Measurements from ENCODE around the gene LRIT1. TPM values are rescaled to one million over a fixed set of nuclear protein-coding genes. Genes with fewer than 3 reads are reported as not detected.

The LRIT1 gene
- total RNA-seq, 1 donor from 2014 or later, result not detected

DNA sequence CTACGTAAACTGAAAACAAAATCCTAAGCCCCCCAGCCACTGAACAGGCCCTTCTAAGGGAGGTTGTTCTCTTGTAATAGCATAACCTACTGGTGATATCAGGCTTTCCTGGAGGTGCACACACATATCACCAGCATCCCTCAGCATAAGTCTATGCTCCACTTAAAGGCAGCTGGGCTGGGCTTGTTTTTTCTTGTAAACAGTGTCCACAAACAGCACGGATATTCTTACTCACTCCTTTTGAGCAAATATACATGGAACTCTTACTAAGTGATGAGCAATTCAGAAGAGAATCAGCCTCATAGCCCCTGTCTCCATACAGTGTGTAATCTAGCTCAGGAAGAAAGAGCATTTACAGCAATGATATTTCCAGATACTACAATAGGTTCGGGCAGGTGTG, 2.4 kb downstream of the LRIT1 start:
- Mint-ChIP-seq H3K36me3 (ENCODE audit: low read depth) (no peaks in the 10 kb centered on the region), H3K4me1 (ENCODE audit: low read depth) (no peaks in the 10 kb centered on the region), H3K27ac (no peak overlapping the region), H3K27me3 (ENCODE audit: low read depth) (peaks cover 6% of the 10 kb centered on the region), H3K9me3 (no peaks in the 10 kb centered on the region), H3K4me3 (ENCODE audit: low read depth) (no peak overlapping the region)
- intact Hi-C loops (cut with micrococcal nuclease), result no loop called here
- DNase-seq (ENCODE audit: low spot score), result no peak

DNA sequence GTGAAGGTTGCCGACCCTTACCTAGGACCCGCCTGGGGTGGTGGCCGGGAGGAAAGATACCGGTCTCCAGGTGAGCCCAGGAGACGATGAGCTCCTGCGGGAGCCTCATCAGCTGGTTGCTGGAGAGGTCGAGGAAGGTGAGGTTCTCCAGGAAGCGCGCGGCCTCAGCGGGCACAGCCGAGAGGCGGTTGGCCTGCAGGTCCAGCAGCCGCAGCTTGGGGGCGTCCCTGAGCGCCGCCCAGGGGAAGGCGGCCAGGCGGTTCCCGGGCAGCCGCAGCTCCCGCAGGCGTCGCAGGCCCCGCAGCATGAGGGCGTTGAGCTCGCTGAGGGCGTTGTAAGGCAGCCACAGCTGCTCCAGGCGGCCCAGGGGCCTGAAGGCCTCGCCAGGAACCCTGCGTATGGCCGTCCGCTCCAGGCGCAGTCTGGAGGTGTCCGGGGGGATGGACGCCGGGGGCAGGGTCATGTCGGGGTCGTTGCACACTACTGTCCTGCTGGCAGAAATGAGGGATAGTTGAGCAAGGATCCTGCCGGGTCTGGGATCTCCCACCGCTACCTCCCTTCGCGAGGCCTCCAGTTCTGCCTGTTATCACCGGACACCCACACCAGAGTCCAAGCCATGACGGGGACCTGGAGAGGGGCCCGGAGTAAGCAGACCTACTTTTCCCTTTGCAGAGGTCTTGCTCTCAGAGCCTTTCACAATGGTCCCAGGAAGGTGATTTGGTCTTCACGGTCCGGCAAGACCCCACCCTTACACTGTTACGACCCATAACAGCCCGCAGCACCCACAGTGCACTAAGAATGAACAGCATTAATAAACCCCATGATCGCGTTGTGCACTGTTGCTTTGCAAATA, 3.9 kb downstream of the LRIT1 start:
- H3K36me3 Mint-ChIP-seq (ENCODE audit: low read depth), result no peaks in the 10 kb centered on the region
- DNase-seq (ENCODE audit: low spot score), result no peak

DNA sequence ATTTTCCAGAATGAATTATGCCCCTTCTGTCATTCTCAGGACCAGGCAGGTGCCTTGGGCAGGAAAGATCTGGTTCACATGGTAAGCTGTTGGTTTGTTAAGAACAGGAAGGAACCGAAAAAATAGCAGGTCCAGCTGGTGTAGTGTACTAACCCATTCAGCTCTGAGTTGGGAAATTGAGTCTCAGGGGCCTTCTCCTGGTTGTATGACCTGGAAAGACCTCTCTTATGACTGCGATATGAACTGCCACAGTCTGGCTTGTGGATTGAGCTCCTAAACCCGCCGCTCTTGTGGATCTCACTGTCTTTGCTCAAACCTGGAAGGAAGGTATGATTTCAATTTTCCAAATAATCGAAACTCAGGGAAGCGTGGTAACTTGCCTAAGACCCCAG, 4.5 kb downstream of the LRIT1 start:
- DNase-seq (ENCODE audit: low spot score), result no peak
- Mint-ChIP-seq H3K4me3 (ENCODE audit: low read depth) (no peak overlapping the region), H3K27ac (no peak overlapping the region), H3K4me1 (ENCODE audit: low read depth) (no peaks in the 10 kb centered on the region), H3K27me3 (ENCODE audit: low read depth) (peaks cover 6% of the 10 kb centered on the region), H3K36me3 (ENCODE audit: low read depth) (no peaks in the 10 kb centered on the region), H3K9me3 (no peaks in the 10 kb centered on the region)
- intact Hi-C loops (cut with micrococcal nuclease), result no loop called here

More for the DNA sequence above, 3.9 kb downstream of the LRIT1 start:
- Mint-ChIP-seq H3K9me3 (no peaks in the 10 kb centered on the region), H3K4me1 (ENCODE audit: low read depth) (no peaks in the 10 kb centered on the region), H3K27ac (no peak overlapping the region), H3K4me3 (ENCODE audit: low read depth) (no peak overlapping the region), H3K27me3 (ENCODE audit: low read depth) (peaks cover 6% of the 10 kb centered on the region)
- intact Hi-C loops (cut with micrococcal nuclease), result no loop called here

DNA sequence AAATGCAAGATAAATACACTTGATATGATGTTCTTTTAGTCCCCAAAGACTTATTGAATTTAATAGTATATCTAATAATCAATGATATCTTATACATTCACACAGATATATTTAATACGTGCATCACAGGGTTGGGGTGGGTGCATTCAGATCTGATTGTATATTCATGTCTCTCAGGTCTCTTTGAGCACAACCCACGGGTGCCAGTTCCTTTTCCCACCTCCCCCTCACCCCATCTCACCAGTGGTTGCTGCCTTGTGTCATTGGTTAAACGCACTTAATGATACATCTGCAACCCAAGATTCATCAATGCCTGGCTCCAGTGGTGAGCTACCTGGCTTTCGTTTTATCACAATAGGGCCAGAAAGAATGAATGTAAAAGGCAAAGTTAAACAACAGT, 6.2 kb downstream of the LRIT1 start:
- DNase-seq (ENCODE audit: low spot score), result no peak
- no peaks in the 10 kb centered on the region for H3K9me3 Mint-ChIP-seq
- no peak overlapping the region for H3K27ac Mint-ChIP-seq
- H3K36me3 Mint-ChIP-seq (ENCODE audit: low read depth), result no peaks in the 10 kb centered on the region
- no peak overlapping the region for H3K4me3 Mint-ChIP-seq (ENCODE audit: low read depth)
- H3K4me1 Mint-ChIP-seq (ENCODE audit: low read depth), result no peaks in the 10 kb centered on the region
- peaks cover 6% of the 10 kb centered on the region for H3K27me3 Mint-ChIP-seq (ENCODE audit: low read depth)
- intact Hi-C loops (cut with micrococcal nuclease), result no loop called here

DNA sequence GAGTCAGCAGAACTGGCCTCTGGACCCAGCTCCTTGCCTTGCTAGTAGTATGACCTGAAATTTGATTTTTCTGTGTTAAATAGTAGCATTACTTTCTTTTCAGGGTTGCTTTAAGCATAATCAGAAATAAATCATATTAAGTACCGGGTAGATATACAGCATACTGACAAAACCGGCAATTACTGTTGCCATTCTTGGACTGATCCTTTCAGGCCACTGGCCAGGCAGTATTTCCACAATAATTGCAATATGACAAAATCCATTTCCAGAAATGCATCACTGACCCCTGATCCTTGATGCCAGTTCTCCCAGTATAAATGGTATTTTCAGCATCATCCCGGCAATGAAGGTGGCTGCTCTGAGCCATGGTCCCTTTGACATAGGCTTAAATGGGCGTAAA, 6.9 kb downstream of the LRIT1 start:
- Mint-ChIP-seq H3K4me1 (ENCODE audit: low read depth) (no peaks in the 10 kb centered on the region), H3K36me3 (ENCODE audit: low read depth) (no peaks in the 10 kb centered on the region), H3K27me3 (ENCODE audit: low read depth) (peaks cover 6% of the 10 kb centered on the region), H3K4me3 (ENCODE audit: low read depth) (no peak overlapping the region), H3K27ac (no peak overlapping the region), H3K9me3 (no peaks in the 10 kb centered on the region)
- intact Hi-C loops (cut with micrococcal nuclease), result no loop called here
- DNase-seq (ENCODE audit: low spot score), result no peak

DNA sequence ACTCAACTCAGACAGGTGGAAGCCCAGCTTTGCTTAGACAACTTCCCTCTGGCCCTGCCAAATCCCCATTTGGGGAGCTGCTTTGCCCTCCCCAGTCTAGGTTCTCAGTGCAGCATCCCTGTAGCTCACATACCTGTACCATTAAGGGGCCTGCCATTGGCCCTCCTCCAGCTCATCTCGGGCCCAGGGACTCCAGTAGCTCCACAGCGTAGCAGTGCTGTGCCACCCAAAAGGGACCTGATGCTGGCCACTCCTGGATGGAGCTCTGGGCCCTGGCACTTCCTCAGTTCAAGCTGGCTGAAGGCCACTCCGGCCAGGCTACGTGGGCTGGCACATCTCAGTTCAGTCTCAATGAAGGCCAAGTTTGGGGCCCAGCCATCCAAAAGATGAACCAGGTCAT, 7.4 kb downstream of the LRIT1 start:
- intact Hi-C loops (cut with micrococcal nuclease), result no loop called here
- Mint-ChIP-seq H3K36me3 (ENCODE audit: low read depth) (no peaks in the 10 kb centered on the region), H3K27me3 (ENCODE audit: low read depth) (peaks cover 4% of the 10 kb centered on the region), H3K27ac (no peak overlapping the region), H3K9me3 (no peaks in the 10 kb centered on the region), H3K4me3 (ENCODE audit: low read depth) (no peak overlapping the region), H3K4me1 (ENCODE audit: low read depth) (no peaks in the 10 kb centered on the region)
- DNase-seq (ENCODE audit: low spot score), result no peak

DNA sequence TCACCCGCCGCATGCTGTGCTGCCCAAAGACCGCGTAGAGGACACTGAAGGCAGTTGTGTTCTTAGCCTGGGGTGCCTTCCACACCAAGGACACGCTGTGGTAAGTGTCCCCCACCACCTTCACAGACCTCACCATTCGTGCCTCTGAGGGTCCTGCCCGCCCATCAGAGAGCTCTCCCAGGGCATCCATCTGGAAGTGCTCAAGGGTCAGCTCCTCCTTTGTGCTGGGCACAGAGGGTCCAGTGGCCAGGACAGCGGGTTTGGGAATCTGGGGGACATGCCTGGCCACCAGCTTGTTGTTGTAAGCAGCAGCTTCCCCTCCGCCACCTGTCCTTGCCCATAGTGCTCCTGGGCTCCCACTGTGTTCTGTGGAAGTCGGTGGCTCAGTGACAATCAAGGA, 9.0 kb downstream of the LRIT1 start:
- no peak for DNase-seq (ENCODE audit: low spot score)
- H3K27ac Mint-ChIP-seq, result no peak overlapping the region
- no peak overlapping the region for H3K4me3 Mint-ChIP-seq (ENCODE audit: low read depth)
- H3K27me3 Mint-ChIP-seq (ENCODE audit: low read depth), result no peaks in the 10 kb centered on the region
- H3K4me1 Mint-ChIP-seq (ENCODE audit: low read depth), result no peaks in the 10 kb centered on the region
- no peaks in the 10 kb centered on the region for H3K36me3 Mint-ChIP-seq (ENCODE audit: low read depth)
- no peaks in the 10 kb centered on the region for H3K9me3 Mint-ChIP-seq
- intact Hi-C loops (cut with micrococcal nuclease), result no loop called here

DNA sequence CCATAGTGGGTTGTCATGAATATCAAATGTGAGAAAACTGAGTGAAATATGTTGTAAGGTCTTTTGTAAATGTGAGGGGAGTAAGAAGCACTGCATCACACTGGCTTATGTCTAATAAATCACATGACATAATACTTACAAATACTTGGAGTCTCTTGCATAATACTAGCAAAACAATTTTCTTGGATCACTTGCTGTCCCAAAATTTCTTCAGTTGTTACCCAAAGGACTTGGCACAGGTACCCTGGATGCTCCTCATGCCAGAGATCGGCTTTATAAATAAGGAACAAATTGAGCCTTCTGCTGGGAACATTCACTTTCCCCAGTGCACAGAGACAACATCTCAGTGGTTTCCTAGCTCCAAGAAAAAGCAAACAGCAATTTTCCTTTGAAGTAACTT, 11.0 kb downstream of the LRIT1 start:
- no peak overlapping the region for H3K4me3 Mint-ChIP-seq (ENCODE audit: low read depth)
- no peak overlapping the region for H3K27ac Mint-ChIP-seq
- no peaks in the 10 kb centered on the region for H3K4me1 Mint-ChIP-seq (ENCODE audit: low read depth)
- intact Hi-C loops (cut with micrococcal nuclease), result no loop called here
- no peaks in the 10 kb centered on the region for H3K36me3 Mint-ChIP-seq (ENCODE audit: low read depth)
- no peaks in the 10 kb centered on the region for H3K9me3 Mint-ChIP-seq
- no peak for DNase-seq (ENCODE audit: low spot score)
- no peaks in the 10 kb centered on the region for H3K27me3 Mint-ChIP-seq (ENCODE audit: low read depth)

DNA sequence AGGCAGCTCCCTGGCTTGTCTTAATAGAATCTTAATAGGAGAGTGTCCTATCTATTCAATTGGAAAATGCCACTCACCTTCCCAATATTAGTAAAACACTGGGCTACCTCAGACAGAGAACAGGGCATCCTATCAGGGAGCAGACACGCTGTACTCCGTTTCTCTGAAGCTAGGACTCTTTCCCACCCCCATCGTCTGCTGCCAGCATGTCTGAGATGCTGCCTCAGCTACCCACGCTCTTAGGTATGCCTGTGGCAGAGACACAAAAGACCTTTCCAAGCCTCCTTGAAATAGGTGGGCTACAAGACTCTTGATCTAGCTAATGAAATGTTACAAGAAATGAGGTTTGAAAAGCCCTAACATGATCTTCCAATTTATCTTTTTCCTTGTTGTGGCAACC, 13.5 kb downstream of the LRIT1 start:
- no peak overlapping the region for H3K4me3 Mint-ChIP-seq (ENCODE audit: low read depth)
- no peaks in the 10 kb centered on the region for H3K27me3 Mint-ChIP-seq (ENCODE audit: low read depth)
- no peaks in the 10 kb centered on the region for H3K4me1 Mint-ChIP-seq (ENCODE audit: low read depth)
- DNase-seq (ENCODE audit: low spot score), result no peak
- intact Hi-C loops (cut with micrococcal nuclease), result no loop called here
- no peaks in the 10 kb centered on the region for H3K9me3 Mint-ChIP-seq
- H3K27ac Mint-ChIP-seq, result no peak overlapping the region
- no peaks in the 10 kb centered on the region for H3K36me3 Mint-ChIP-seq (ENCODE audit: low read depth)

DNA sequence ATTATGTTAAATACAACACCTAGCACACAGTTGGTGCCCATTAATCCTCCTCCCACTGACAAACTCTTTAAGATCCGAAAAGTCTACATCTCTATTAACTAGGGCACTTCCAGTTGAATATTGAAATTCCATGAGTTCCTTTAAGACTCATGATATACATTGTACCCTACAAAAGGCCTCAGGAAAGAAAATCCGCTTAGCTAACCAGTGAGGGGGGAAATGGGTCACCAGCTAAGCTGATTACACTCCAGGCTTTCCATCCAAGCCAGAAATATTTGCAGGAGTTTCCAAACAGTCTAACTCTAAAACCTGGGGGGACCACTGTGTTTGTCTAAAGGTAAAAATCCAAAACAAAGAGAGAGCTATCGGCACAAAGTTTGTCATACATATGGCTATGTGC, 14.7 kb downstream of the LRIT1 start:
- DNase-seq (ENCODE audit: low spot score), result no peak
- Mint-ChIP-seq H3K36me3 (ENCODE audit: low read depth) (no peaks in the 10 kb centered on the region), H3K9me3 (no peaks in the 10 kb centered on the region), H3K4me1 (ENCODE audit: low read depth) (no peaks in the 10 kb centered on the region), H3K27me3 (ENCODE audit: low read depth) (no peaks in the 10 kb centered on the region), H3K4me3 (ENCODE audit: low read depth) (no peak overlapping the region), H3K27ac (no peak overlapping the region)
- intact Hi-C loops (cut with micrococcal nuclease), result no loop called here

DNA sequence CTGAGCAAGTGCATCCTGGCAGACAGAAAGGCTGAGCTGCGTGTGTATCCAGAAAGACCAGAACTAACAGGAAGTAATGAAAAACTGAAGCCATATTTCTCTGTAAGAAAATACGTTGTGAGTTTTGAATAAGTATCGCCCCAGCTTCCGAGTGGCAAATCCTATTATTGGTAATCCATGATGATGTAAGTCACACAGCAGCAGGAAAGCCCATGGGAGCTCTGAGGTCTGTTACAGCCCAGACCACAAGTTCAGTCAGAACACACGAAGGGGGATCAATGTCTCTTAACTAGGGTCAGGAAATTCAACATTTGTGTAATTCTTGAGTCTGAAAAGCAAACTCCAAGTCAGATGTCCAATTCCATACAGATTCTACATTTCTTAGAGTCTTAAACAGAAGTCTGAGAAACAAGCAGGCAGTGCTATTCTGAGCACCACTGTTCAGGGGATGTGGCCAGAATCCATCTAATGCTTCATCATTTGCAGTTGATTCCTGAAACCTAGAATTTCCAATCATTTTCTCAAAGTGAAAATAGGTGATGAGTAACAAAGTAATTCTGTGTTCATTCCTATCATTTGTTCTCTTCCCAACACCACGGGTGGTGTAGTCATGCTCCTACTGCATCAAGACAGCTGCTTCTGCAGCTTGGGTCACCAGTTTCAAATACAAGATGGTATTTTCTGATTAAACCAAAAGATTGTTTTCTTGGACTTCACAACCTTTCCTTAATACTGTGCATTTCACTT, 15.7 kb downstream of the LRIT1 start, which contains the start of gene LRIT2:
LRIT2 (minus strand) TSS at position 118 of the 747 bp plus-strand sequence; CDS start at position 94, 24 bp downstream.
- DNase-seq (ENCODE audit: low spot score), result no peak
- no peak within 1 kb of the TSS for H3K27ac Mint-ChIP-seq
- H3K4me3 Mint-ChIP-seq (ENCODE audit: low read depth), result no peak within 1 kb of the TSS
- H3K9me3 Mint-ChIP-seq, result peaks cover 1% of the 10 kb centered on the region
- no peaks in the 10 kb centered on the region for H3K27me3 Mint-ChIP-seq (ENCODE audit: low read depth)
- H3K36me3 Mint-ChIP-seq (ENCODE audit: low read depth), result no peaks in the 10 kb centered on the region
- H3K4me1 Mint-ChIP-seq (ENCODE audit: low read depth), result no peaks in the 10 kb centered on the region
- intact Hi-C loops (cut with micrococcal nuclease), result no loop called here

DNA sequence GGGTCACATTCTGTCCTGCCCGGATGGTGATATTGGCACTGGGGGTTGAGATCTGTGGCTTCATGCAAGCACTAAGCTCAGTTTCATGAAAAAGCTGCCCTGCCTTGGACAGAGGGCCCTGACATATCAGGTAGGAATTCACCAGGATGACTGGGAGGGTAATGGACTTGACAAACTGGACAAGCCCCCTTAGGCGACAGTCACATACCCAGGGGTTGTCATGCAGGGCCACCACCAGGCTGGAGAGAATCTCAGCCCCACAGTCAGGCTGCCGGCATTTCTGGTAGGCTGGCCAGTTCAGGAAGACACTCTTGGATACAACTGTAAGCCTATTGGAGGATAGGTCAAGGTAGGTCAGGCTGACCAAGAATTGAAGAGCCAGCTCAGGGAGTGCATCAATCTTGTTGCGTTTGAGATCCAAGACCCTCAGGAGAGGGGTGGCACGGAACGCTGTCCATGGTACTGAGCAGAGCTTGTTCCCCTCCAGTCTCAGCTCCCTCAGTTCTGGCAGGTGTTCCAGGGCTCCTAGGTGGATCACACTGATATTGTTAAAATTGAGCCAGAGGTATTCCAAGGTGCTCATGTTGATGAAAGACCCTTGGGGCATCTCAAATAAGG, 16.8 kb downstream of the LRIT1 start:
- Mint-ChIP-seq H3K27ac (no peak overlapping the region), H3K4me3 (ENCODE audit: low read depth) (no peak overlapping the region), H3K4me1 (ENCODE audit: low read depth) (no peaks in the 10 kb centered on the region), H3K27me3 (ENCODE audit: low read depth) (no peaks in the 10 kb centered on the region), H3K9me3 (peaks cover 5% of the 10 kb centered on the region), H3K36me3 (ENCODE audit: low read depth) (no peaks in the 10 kb centered on the region)
- intact Hi-C loops (cut with micrococcal nuclease), result no loop called here
- DNase-seq (ENCODE audit: low spot score), result no peak

DNA sequence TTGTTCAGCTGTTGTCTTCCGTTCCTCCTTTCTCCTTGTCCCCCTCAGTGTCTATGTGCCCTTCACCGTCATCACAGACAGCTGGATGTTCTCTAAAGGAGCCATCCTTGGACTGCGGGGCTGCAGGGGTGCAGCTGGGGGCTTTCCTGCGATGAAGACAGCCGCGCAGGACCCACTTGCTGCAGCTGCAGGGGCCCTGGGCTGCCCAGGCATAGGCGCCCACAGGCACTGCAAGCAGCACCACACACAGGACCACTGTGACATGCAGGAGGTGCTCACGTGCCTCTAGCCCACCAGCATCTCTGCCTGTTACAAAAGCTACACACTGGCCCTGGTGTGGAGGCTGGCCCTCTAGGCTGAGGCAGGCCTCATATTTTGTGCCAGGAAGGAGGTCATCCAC, 19.4 kb downstream of the LRIT1 start:
- intact Hi-C loops (cut with micrococcal nuclease), result no loop called here
- H3K27ac Mint-ChIP-seq, result no peak overlapping the region
- H3K4me1 Mint-ChIP-seq (ENCODE audit: low read depth), result no peaks in the 10 kb centered on the region
- peaks cover 9% of the 10 kb centered on the region for H3K9me3 Mint-ChIP-seq
- DNase-seq (ENCODE audit: low spot score), result no peak
- no peak overlapping the region for H3K4me3 Mint-ChIP-seq (ENCODE audit: low read depth)
- no peaks in the 10 kb centered on the region for H3K27me3 Mint-ChIP-seq (ENCODE audit: low read depth)
- H3K36me3 Mint-ChIP-seq (ENCODE audit: low read depth), result no peaks in the 10 kb centered on the region

Data from activated T-helper 2 cell treated with anti-CD3 and anti-CD28 coated beads, Interferon-gamma antibody, Interleukin-2, Interleukin-4, amounts not matched to agents 10 μg/mL and 5 μg/mL and 100 μg/mL, durations not matched to agents 14 hours and 24 hours and 36 hours (primary cell).